Daoy (cell line): ENCODE results near the gene CDK5. TPM values are rescaled to one million over a fixed set of nuclear protein-coding genes. Genes with fewer than 3 reads are reported as not detected.
A peak's percentile ranks its signal among the peaks of the same experiment; 100 is the strongest.
"Not testable (repeated sequence)": the region's sequence is repeated elsewhere in the genome, so short reads cannot be mapped to it uniquely, and the experiment has no call there.

Source experiments
- DNase-seq: peaks from one replicate; pipeline ENCODE4 v3.0.0-alpha.2; 2015; ENCODE audit warnings: low read depth
- total RNA-seq: library from RNA; depleted of rRNA; stranded (reverse); fragments of >200 nt; shearing (Covaris generic); gene quantifications from 2 replicates; pipeline ENCODE4 v1.2.3, GENCODE V29; 2014

CDK5 gene
- total RNA-seq, 1 experiment from 2014 or later, result 63.8 TPM

GRCh38 chr7:151035026-151035717, 22.5 kb downstream of the CDK5 start:
- DNase-seq, result no peak

GRCh38 chr7:151034312-151035025, 23.2 kb downstream of the CDK5 start:
- no peak for DNase-seq

- DNase-seq, result no peak
Observed at GRCh38 chr7:151033864-151034249, 23.8 kb downstream of the CDK5 start.

- DNase-seq, result no peak
Observed at GRCh38 chr7:151032936-151033863, 24.5 kb downstream of the CDK5 start.

- no peak for DNase-seq
Observed at GRCh38 chr7:151031011-151031410, 26.7 kb downstream of the CDK5 start.

DNA sequence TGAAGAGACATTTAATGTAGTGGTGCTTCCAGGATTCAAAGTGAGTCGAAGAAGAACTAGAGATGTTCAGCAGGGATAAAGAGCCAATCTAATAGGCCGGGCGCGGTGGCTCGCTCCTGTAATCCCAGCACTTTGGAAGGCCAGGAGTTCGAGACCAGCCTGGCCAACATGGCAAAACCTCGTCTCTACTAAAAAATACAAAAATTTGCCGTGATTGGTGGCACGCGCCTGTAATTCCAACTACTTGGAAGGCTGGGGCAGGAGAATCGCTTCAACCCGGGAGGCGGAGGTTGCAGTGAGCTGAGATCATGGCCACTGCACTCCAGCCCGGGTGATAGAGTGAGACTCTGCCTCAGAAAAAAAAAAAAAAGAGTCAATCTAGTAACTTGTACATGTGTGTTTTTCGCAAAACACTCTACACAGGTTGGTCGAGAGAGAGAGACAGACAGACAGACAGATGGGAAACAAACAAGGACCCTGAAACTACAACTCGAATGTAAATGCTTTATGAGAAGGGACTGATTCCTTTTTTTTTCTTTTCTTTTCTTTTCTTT, 28.7 kb downstream of the CDK5 start:
- no peak for DNase-seq

DNA sequence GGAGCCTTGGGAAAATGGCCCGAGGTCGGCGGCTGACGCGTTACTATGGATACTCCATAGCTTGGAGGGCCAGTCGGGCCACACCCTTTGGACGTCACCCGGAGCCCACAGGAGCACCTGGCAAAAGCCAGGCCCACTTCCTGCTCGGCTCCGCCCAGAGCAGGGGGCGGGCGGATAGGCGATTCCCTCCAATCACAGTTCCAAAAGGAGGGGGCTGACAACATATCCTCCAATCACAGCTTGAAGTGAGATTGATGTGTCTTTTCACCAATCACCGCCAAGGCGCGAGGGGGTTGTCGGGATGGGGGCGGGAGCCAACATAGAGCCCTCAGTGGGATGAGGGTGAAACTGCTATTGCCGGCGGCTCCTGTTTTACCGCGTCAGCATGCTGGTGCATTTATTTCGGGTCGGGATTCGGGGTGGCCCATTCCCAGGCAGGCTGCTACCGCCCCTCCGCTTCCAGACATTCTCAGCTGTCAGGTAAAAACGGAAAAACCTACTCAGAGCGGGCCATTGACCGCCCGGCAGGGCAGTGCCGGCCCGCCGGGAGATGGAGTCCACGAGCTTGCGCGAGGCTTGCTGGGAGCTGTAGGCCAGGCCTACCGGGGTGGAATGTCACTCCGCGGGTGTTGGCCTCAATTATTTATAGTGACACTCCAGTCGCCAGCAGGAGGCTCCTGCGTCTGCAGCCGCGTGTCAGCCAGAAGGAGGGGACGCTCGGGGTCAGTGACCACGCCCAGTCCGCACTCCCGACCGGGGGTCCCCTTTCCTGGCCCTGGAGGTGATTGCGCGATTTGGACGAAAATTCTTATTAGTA, 29.4 kb downstream of the CDK5 start, which contains the start of gene ABCB8:
Gene ABCB8 (plus strand): TSS at position 320 of the 817 bp plus-strand sequence. CDS start 66 bp downstream, at position 386.
- peak; percentile 100 for DNase-seq

DNA sequence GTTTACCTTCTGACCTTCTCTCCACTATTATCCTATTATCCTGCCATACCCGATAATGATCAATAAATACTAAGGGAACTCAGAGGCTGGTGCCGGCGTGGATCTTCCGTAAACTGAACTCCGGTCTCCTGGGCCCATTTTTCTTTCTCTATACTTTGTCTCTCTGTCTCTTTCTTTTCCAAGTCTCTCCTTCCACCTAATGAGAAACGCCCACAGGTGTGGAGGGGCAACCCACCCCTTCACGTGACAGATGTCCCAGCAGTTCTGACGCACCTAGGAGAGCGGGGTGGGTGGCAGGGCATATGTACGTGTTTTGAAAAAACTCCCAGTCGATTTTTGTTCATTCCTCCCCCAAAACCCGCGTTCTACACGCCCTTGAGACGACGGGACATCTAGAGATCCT, 30.0 kb downstream of the CDK5 start:
- DNase-seq, result not testable (repeated sequence)

GRCh38 chr7:151026771-151027727, 30.6 kb downstream of the CDK5 start:
- not testable (repeated sequence) for DNase-seq

DNA sequence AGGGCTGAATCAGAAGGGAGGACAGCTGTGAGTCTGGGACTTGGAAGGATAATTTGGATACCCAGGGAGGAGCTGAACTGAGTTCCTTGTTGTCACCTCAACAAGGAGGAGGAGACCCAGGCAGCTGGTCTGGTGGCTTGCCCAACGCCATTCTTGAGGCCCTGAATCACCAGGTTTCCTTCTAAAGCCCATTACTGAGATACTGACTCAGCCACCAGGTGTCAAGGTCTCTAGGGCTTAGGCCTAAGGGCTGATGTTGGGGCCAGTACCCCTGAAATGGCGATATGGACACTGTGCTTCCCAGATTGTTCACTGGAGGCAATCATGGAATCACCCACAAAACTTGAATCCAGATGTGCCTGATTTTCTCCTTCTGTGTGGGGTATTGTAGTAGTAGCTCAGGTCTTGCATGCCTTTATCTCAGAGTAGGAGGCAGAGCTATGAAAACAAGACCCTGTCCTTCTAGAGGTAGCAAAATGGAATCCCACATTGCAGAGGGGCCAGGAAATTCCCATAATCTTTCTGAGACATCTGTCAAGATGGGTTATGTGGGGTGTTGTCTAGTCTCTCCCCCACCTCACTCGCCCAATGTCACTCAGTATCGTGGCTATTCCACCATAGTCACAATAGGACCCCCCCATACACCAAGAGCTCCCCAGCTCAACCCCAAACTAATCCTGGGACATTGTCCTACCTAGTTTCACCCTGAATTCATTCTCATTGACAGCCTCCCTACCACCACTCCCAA, 31.6 kb downstream of the CDK5 start:
- peak; percentile 69 for DNase-seq

- DNase-seq, result no peak
Observed at GRCh38 chr7:151024435-151025056, 33.2 kb downstream of the CDK5 start, which contains the start of gene ATG9B. Gene ATG9B (minus strand): TSS chr7:151024494. CDS start chr7:151024423, 71 bp downstream.

DNA sequence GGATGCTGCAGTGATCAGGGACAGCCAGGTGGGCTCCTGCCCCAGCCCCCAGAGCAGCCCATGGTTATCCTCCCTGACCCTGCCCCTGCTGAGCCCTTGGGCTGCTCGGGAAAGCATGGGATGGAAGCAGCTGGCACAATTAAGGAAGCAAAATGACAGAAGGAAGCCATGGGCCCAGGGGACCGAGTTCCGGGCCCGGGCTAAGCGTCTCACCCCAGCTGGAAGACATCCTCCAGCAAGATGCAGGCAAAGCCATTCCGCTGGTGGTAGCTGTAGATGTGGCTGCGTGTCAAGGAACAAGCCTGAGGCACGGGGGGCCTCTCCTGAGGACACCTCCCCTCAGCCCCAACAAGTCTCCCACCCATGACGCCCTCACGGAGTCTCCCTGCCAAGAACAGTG, 34.5 kb downstream of the CDK5 start:
- no peak for DNase-seq

DNA sequence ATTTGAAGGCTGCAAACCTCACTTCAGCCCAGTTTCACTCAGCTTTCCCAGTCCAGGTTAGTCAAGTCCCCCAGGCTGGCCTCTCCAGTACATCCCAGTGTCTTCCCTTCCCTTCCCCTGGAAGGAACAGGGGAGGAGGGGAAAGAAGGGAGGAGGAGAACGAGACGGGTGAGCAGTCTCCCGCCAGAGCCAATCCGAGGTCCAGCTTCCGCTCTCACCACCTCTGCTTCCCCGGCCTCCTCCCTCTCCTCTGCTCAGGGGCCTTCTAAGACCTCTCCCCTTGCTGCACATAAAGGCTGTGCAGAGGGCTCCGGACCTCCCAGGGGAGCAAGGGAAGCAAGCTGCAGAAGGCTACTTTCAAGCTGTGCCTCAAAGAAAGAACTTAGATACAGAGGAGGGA, 37.5 kb downstream of the CDK5 start:
- no peak for DNase-seq

DNA sequence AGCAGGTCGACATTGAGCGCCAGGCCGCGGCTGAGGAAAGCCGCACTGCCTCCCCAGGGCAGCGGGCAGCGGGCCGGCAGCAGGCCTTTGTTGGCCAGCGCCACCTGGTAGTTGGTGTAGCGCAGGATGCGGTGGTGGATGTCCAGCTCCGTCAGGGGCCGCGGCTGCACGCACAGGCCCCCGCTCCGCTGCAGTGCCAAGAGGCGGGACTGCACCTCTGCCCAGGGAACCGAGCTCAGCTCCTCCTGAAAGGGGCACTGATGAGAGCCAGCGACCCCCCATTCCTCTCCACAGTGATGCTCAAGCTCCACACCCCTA, 38.6 kb downstream of the CDK5 start:
- DNase-seq, result no peak

GRCh38 chr7:151018421-151019129, 39.1 kb downstream of the CDK5 start:
- peak; percentile 52 for DNase-seq

DNA sequence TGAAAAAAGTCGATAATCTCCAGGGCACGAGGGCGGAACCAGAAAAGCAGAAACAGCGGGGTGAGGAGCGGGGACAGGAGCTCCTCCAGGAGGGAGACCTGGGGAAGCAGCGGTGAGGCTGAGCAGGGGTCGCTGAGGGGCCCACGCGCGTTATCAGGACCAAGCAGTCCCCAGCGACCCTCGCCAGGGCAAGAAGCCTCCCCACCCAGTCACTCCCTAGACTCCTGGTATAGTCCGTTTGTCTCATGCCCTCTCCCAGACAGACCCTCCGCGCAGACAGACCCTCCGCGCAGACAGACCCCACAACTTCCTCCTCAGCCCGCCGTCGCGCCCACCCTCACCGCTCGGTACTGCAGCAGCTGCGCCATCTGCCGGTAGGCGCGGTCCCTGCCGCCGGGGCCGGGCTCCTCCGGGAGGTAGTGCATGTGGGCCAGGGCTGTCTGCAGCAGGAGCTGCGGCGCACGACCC, 39.7 kb downstream of the CDK5 start:
- DNase-seq, result peak; percentile 85

- DNase-seq, result no peak
Observed at GRCh38 chr7:151017370-151017952, 40.2 kb downstream of the CDK5 start.
